Activated CD8-positive, alpha-beta T cell treated with anti-CD3 and anti-CD28 coated beads, Interleukin-2, amount 10 ng/mL, durations not matched to agents 7 days and 5 days (primary cell): ENCODE results near the gene MFNG. TPM values are rescaled to one million over a fixed set of nuclear protein-coding genes. Genes with fewer than 3 reads are reported as not detected.
"Not testable (repeated sequence)": the region's sequence is repeated elsewhere in the genome, so short reads cannot be mapped to it uniquely, and the experiment has no call there.

Source experiments
- ATAC-seq: fragments of 150-1000 bp; cut with Tn5 transposase; one replicate; pipeline ENCODE4 v1.10.0; 2021; ENCODE audit warnings: moderate library complexity
- CTCF ChIA-PET: fragments of 350-600 bp; sonication (Branson Sonifier 250); formaldehyde crosslinking; loops from one replicate; lab custom pipeline; 2021; ENCODE audit warnings: antibody characterized with exemption; lab: Charles Lee
- POLR2A ChIA-PET: fragments of 350-600 bp; sonication (Branson Sonifier 250); formaldehyde crosslinking; loops from one replicate; lab custom pipeline; 2021; ENCODE audit warnings: antibody characterized with exemption; lab: Charles Lee
- DNase-seq: peaks from one replicate; pipeline ENCODE4 v3.0.0-alpha.2; 2020
- H3K27ac Mint-ChIP-seq: one replicate; pipeline ENCODE4 v1.8.0; 2021; ENCODE audit warnings: mild to moderate bottlenecking, mixed read lengths
- H3K27me3 Mint-ChIP-seq: one replicate; pipeline ENCODE4 v1.8.0; 2021; ENCODE audit warnings: low read depth, mixed read lengths
- H3K36me3 Mint-ChIP-seq: one replicate; pipeline ENCODE4 v1.8.0; 2021; ENCODE audit warnings: low read depth, mixed read lengths
- H3K4me1 Mint-ChIP-seq: one replicate; pipeline ENCODE4 v1.8.0; 2021; ENCODE audit warnings: low read depth, mixed read lengths
- H3K4me3 Mint-ChIP-seq: one replicate; pipeline ENCODE4 v1.8.0; 2021; ENCODE audit warnings: mild to moderate bottlenecking, mixed read lengths
- H3K9me3 Mint-ChIP-seq: one replicate; pipeline ENCODE4 v1.8.0; 2022; ENCODE audit warnings: mixed read lengths; ENCODE audit not compliant: insufficient read depth
- total RNA-seq, 2 experiments: library from RNA; stranded (reverse); gene quantifications; one replicate each; pipeline ENCODE4 v1.2.3, GENCODE V29; 2021

The MFNG gene
- total RNA-seq, 2 experiments from 2014 or later: 227 to 232 TPM

GRCh38 chr22:37469416-37470086, 16.6 kb downstream of the MFNG start:
- no peak for DNase-seq
- no peaks in the 10 kb centered on the region for H3K9me3 Mint-ChIP-seq
- no peak overlapping the region for H3K4me3 Mint-ChIP-seq
- POLR2A ChIA-PET: no interaction called here
- CTCF ChIA-PET: interaction anchor here (0.8 to 1.1 kb wide), 2 partner anchors 11 to 98 kb away, joined by 3 read pairs; no protein-coding TSS in a partner anchor
- H3K27me3 Mint-ChIP-seq: no peaks in the 10 kb centered on the region
- H3K27ac Mint-ChIP-seq: no peak overlapping the region
- H3K4me1 Mint-ChIP-seq: peaks cover 11% of the 10 kb centered on the region
- peaks cover 52% of the 10 kb centered on the region for H3K36me3 Mint-ChIP-seq
- ATAC-seq: no peak

GRCh38 chr22:37468201-37468695, 17.9 kb downstream of the MFNG start:
- H3K4me3 Mint-ChIP-seq, DNase-seq, CTCF ChIA-PET, H3K27ac Mint-ChIP-seq, H3K27me3 Mint-ChIP-seq, H3K9me3 Mint-ChIP-seq, POLR2A ChIA-PET, ATAC-seq: not testable (repeated sequence)
- Mint-ChIP-seq H3K4me1 (peaks cover 17% of the 10 kb centered on the region), H3K36me3 (peaks cover 42% of the 10 kb centered on the region)

- Mint-ChIP-seq H3K9me3 (no peaks in the 10 kb centered on the region), H3K27ac (peak overlapping the region; percentile 9), H3K36me3 (peaks cover 44% of the 10 kb centered on the region), H3K4me1 (peaks cover 13% of the 10 kb centered on the region), H3K4me3 (no peak overlapping the region), H3K27me3 (no peaks in the 10 kb centered on the region)
- CTCF ChIA-PET: interaction anchor here (1.0 kb wide), 1 partner anchor 9 kb away, joined by 3 read pairs; no protein-coding TSS in a partner anchor
- POLR2A ChIA-PET: no interaction called here
- DNase-seq (no peak), ATAC-seq (no peak)
Observed at GRCh38 chr22:37467391-37467955, 18.7 kb downstream of the MFNG start.

GRCh38 chr22:37464181-37464580, 22.0 kb downstream of the MFNG start:
- Mint-ChIP-seq H3K4me1 (peaks cover 16% of the 10 kb centered on the region), H3K27ac (peak overlapping the region; percentile 12), H3K4me3 (no peak overlapping the region), H3K36me3 (peaks cover 35% of the 10 kb centered on the region), H3K9me3 (no peaks in the 10 kb centered on the region), H3K27me3 (no peaks in the 10 kb centered on the region)
- ChIA-PET CTCF (interaction anchor here (1.4 to 1.8 kb wide), 2 partner anchors 8 to 103 kb away, joined by 4 to 7 read pairs; no protein-coding TSS in a partner anchor), POLR2A (no interaction called here)
- DNase-seq (no peak), ATAC-seq (no peak)

GRCh38 chr22:37462983-37463382, 23.2 kb downstream of the MFNG start:
- no peak for ATAC-seq
- CTCF ChIA-PET: interaction anchor here (1.1 to 1.8 kb wide), 3 partner anchors 104 to 203 kb away, joined by 3 to 7 read pairs (median 3); no protein-coding TSS in a partner anchor
- POLR2A ChIA-PET: no interaction called here

GRCh38 chr22:37462436-37462835, 23.7 kb downstream of the MFNG start:
- H3K4me1 Mint-ChIP-seq: peaks cover 17% of the 10 kb centered on the region
- no peak overlapping the region for H3K27ac Mint-ChIP-seq
- ATAC-seq (no peak), DNase-seq (no peak)
- no peaks in the 10 kb centered on the region for H3K27me3 Mint-ChIP-seq
- ChIA-PET CTCF (interaction anchor here (1.1 to 1.8 kb wide), 3 partner anchors 105 to 202 kb away, joined by 3 to 7 read pairs (median 3); no protein-coding TSS in a partner anchor), POLR2A (no interaction called here)
- H3K9me3 Mint-ChIP-seq: no peaks in the 10 kb centered on the region
- peaks cover 25% of the 10 kb centered on the region for H3K36me3 Mint-ChIP-seq
- no peak overlapping the region for H3K4me3 Mint-ChIP-seq

More at GRCh38 chr22:37462983-37463382, 23.2 kb downstream of the MFNG start:
- H3K27ac Mint-ChIP-seq: no peak overlapping the region
- H3K4me1 Mint-ChIP-seq: peaks cover 16% of the 10 kb centered on the region
- no peaks in the 10 kb centered on the region for H3K27me3 Mint-ChIP-seq
- H3K36me3 Mint-ChIP-seq: peaks cover 28% of the 10 kb centered on the region
- H3K4me3 Mint-ChIP-seq: no peak overlapping the region
- DNase-seq: peak; percentile 49
- no peaks in the 10 kb centered on the region for H3K9me3 Mint-ChIP-seq

- H3K27me3 Mint-ChIP-seq: no peaks in the 10 kb centered on the region
- H3K9me3 Mint-ChIP-seq: no peaks in the 10 kb centered on the region
- peaks cover 25% of the 10 kb centered on the region for H3K36me3 Mint-ChIP-seq
- peaks cover 18% of the 10 kb centered on the region for H3K4me1 Mint-ChIP-seq
- DNase-seq (no peak), ATAC-seq (no peak)
- ChIA-PET CTCF (interaction anchor here (1.1 to 1.3 kb wide), 2 partner anchors 131 to 202 kb away, joined by 3 read pairs; no protein-coding TSS in a partner anchor), POLR2A (no interaction called here)
- no peak overlapping the region for H3K4me3 Mint-ChIP-seq
- no peak overlapping the region for H3K27ac Mint-ChIP-seq
Observed at GRCh38 chr22:37461961-37462360, 24.2 kb downstream of the MFNG start.

GRCh38 chr22:37460684-37461083, 25.5 kb downstream of the MFNG start:
- H3K9me3 Mint-ChIP-seq: no peaks in the 10 kb centered on the region
- H3K36me3 Mint-ChIP-seq: peaks cover 16% of the 10 kb centered on the region
- H3K27ac Mint-ChIP-seq: no peak overlapping the region
- ATAC-seq (no peak), DNase-seq (no peak)
- H3K27me3 Mint-ChIP-seq: no peaks in the 10 kb centered on the region
- CTCF ChIA-PET: no interaction called here
- no peak overlapping the region for H3K4me3 Mint-ChIP-seq
- H3K4me1 Mint-ChIP-seq: peaks cover 16% of the 10 kb centered on the region
- POLR2A ChIA-PET: interaction anchor here (0.6 to 0.7 kb wide), 2 partner anchors 144 to 685 kb away, joined by 3 to 5 read pairs; partner anchors contain the start of gene IFT27

GRCh38 chr22:37459206-37459605, 27.0 kb downstream of the MFNG start:
- ATAC-seq (no peak), DNase-seq (no peak)
- Mint-ChIP-seq H3K27ac (no peak overlapping the region), H3K4me1 (peaks cover 8% of the 10 kb centered on the region), H3K36me3 (peaks cover 9% of the 10 kb centered on the region), H3K27me3 (no peaks in the 10 kb centered on the region), H3K9me3 (no peaks in the 10 kb centered on the region), H3K4me3 (no peak overlapping the region)
- CTCF ChIA-PET: interaction anchor here (1.1 to 4.8 kb wide), 12 partner anchors 13 to 199 kb away, joined by 3 to 65 read pairs (median 8); partner anchors contain the start of gene MFNG
- POLR2A ChIA-PET: no interaction called here

GRCh38 chr22:37457093-37457893, 28.9 kb downstream of the MFNG start:
- H3K36me3 Mint-ChIP-seq: peaks cover 6% of the 10 kb centered on the region
- H3K4me1 Mint-ChIP-seq: peaks cover 5% of the 10 kb centered on the region
- no peaks in the 10 kb centered on the region for H3K9me3 Mint-ChIP-seq
- no peak overlapping the region for H3K4me3 Mint-ChIP-seq
- ChIA-PET POLR2A (interaction anchor here (0.6 kb wide), 1 partner anchor 190 kb away, joined by 3 read pairs; no protein-coding TSS in a partner anchor), CTCF (interaction anchor here (0.6 to 4.8 kb wide), 23 partner anchors 8 to 214 kb away, joined by 3 to 65 read pairs (median 4); partner anchors contain the start of genes CYTH4, MFNG and RAC2)
- DNase-seq: peak; percentile 89
- peak; percentile 98 for ATAC-seq
- no peak overlapping the region for H3K27ac Mint-ChIP-seq
- H3K27me3 Mint-ChIP-seq: no peaks in the 10 kb centered on the region

- ATAC-seq: no peak
- Mint-ChIP-seq H3K9me3 (no peaks in the 10 kb centered on the region), H3K27me3 (no peaks in the 10 kb centered on the region), H3K4me3 (no peak overlapping the region), H3K36me3 (peaks cover 5% of the 10 kb centered on the region), H3K27ac (no peak overlapping the region), H3K4me1 (peaks cover 2% of the 10 kb centered on the region)
- DNase-seq: no peak
- POLR2A ChIA-PET: no interaction called here
- CTCF ChIA-PET: interaction anchor here (0.6 to 4.8 kb wide), 8 partner anchors 14 to 213 kb away, joined by 3 to 65 read pairs (median 5); partner anchors contain the start of genes MFNG and RAC2
Observed at GRCh38 chr22:37456346-37456745, 29.8 kb downstream of the MFNG start.
